Measurements from ENCODE around the gene DDHD1.
A peak's percentile ranks its signal among the peaks of the same experiment; 100 is the strongest.
"Not testable (repeated sequence)": the region's sequence is repeated elsewhere in the genome, so short reads cannot be mapped to it uniquely, and the experiment has no call there.

The DDHD1 gene

DNA sequence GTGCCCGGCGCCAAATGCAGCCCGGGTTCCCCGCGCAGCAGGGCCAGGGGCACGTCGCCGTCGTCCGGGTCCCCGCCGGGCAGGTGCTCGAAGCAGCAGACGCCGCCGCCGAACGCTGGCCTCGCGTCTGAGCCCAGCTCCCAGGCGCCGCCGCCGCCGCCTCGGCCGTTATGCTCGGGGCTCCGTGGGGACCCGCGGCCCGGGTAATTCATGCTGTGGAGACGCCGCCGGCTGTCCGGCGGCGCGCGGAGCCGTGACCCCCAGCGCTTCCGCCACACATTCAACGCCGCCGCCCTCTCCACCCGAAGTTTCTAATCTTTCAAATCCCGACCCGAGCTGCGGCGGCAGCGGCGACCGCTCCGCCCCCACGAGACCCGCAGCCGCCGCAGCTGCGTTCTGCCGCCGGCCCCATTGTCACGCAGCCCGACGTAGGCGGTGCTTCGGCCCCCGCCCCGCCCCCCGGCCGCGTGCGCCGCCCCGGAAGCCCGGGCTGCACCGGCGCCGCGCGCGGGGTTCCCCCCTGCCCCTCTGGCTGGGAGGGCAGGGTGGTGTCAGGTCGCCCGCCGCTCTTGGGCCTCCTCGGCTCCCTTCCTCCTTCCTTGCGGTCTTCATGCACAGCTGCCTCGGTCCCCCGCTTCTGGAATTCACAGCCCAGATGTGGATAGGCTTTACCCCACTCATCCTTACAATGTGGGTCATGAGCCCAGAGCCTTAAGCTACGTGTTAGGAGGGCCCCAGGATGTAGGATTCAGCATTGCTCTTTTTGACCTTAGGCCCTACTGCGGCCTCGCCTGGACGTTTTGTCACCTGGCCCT is at the start of gene DDHD1:
Gene DDHD1, minus strand, starts transcription at position 437 of the 815 bp plus-strand sequence. Its CDS starts 225 bp downstream, at position 212.
- DNase-seq = peak; percentile 90

DNA sequence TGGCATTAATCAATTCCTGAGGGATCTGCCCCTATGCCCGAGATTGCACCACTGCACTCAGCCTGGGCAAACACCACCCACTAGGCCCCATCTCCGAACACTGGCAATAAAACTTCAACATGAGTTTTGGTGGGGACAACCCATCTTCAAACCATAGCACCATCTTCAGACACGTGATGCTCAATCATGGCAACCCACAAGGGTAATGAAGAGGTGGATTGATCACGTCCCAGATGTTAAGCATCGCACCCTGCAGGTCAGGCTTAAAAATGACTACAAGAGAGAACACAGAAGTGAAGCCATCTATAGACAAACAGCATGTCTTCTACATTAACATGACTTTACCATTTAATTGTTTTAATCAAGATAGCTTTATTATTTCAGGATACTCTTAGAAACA is 42.8 kb upstream of the DDHD1 start:
- no peak for DNase-seq

DNA sequence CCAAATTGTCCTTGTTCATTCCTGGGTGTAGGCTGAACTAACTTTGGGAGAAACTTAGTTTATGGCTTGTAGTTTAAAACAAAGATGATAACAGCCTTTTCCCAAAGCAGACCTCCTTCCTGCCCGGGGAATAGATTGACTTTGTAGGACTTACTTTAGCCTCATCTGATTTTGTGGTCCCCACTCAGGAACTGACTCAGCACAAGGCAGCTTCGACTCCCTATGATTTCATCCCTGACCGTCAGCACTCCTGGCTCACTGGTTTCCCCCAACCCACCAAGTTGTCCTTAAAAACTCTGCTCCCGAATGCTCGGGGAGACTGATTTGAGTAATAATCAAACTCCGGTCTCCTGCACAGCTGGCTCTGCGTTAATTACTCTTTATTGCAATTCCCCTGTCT is 40.1 kb upstream of the DDHD1 start:
- no peak for DNase-seq

DNA sequence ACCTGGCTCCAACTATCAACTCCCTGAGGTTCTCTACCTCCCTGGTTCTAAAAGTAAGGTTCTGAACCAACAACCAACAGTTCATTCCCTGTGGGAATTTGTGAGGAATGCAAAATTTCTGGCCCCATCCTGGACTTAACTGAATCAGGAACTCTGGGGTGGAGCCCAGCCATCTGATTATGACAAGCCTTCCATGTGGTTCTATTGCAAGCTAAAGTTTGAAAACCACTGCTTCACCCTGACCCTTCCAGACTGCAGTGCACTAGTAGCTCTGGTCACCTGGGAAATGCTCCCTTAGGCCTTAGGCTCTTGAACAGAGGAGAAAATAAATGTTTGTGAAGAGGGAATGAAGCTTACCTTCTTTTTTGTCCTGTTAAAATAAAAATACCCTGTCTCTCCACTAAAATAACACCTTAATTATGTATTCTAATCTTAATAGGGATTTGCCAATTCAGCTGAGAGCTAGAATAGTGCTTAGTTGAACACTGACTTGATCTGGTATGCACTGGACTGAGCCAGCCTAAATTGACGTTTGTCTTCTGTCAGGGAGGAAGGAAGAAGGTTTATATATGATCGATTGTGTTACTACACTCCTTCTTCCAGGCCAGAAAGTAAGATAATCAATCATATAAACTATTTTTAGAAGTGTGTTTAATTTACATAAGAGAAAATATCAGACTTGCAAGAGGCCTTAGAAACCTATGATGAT is 39.1 kb upstream of the DDHD1 start:
- DNase-seq = no peak

DNA sequence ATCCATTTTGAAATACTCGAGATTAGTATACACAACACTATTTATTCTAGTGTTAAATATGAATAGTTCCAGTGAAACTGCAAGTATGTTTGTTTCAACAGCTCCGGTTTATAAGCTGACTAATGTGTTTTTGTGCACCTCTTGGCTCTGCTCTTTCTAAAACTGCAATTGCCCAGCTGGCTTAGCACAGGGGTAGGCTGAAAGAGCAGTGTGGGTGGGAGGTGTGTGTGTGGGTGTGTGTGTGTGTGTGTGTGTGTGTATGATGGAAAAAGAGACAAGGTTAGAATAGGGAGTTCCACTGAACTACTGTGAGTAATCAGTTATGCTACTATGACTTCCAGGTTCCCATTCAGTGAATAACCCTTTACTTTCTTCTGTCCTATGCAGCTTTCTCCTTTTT is 37.8 kb upstream of the DDHD1 start:
- peak; percentile 74 for DNase-seq

DNA sequence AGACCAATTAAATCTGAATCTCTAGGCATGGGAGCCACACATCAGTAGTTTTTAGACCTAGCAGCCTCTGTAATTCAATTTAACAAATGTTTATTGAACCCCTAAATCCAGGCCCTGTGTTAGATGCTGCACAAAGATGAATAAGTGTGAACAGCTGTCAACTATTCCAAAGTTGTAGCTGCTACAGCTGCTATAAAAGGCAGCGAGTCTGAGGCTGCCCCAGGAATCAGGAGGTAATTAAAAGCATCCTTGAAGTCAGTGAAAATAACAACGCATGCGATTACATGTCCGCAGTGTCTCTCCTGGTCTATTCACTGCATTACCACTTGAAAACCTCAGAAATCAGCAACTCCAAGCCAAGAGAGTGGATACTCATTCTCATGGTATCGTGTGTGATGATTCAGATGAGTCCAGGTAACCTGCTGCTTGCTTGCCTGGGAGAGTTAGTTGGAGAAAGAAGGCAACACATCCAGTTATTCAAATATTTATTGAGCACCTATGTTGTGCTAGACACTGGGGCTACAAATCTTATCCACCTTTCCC is 34.9 kb upstream of the DDHD1 start:
- no peak for DNase-seq

DNA sequence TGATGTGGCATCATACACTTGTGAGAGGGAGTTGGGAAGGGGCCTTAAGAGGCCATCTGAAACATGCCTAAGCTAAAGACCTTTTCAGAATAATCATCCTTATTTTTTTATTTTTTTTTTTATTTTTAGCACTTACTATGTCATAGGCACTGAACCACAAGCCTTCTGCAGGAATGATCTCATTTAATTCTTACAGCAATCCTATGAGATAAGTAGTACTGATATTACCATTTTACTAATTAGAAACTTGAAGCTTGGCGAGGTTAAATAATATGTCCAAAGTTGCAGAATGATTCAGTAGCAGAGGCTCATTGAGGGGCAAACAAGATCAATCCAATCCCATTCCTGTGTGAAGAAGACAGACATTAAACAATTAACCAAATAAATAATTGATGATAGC is 33.4 kb upstream of the DDHD1 start:
- DNase-seq = no peak

DNA sequence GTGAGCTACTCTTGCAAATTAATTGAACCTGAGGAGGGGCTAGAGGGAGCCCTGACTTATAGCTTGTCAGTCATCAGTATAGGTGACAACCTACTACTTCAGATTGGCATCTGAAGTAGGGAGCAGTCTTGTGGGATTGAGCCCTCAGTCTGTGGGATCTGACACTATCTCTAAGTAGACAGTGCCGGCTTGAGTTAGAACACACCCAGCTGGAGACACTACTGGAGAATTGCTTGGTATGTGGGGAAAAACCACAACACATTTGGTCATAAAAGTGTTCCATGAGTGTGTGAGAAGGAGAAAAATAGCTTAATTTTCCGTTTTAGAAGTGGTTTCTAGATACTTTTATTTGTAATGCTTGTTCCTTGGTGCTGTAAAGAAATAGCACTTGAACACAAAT is 30.5 kb upstream of the DDHD1 start:
- DNase-seq = no peak

DNA sequence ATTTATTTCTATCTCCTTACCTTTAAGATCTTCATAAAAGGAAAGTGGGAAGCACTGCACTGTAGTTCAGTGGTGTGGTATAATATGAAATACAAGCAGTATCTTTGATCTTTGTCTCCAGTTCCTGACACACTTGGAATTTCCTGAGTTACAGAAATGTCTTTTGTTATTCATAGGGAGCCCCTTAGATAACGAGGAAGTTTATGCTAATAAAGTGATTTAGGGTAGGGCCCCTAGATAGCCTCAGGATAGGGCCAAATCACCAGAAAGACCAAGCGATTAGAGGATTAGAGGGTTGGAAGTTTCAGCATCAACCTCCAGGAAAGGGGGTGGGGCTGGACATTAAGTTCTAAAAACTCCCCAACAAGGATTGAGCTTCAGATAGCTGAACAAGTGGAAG is 29.9 kb upstream of the DDHD1 start:
- DNase-seq = no peak

DNA sequence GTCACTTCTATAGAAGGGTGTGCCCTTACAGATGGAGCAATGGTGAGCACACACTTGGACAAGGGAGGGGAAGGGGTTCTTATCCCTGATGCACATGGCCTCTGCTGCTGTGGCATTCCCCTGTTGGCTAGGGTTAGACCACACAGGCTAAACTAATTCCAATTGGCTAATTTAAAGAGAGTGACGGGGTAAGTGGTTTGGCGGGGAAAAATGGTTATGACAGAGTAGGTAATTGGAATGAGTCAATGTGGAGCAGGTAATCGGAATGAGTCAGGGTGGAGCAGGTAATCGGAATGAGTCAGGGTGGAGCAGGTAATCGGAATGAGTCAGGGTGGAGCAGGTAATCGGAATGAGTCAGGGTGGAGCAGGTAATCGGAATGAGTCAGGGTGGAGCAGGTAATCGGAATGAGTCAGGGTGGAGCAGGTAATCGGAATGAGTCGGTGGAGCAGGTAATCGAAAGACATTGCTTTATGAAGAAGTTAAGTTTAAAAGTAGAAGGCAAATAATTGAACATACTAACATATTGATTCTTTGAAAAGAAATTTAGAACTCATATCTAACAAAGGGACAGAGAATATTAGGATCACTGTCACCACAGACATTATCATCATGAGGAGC is 28.4 kb upstream of the DDHD1 start:
- peak; percentile 70 for DNase-seq

DNA sequence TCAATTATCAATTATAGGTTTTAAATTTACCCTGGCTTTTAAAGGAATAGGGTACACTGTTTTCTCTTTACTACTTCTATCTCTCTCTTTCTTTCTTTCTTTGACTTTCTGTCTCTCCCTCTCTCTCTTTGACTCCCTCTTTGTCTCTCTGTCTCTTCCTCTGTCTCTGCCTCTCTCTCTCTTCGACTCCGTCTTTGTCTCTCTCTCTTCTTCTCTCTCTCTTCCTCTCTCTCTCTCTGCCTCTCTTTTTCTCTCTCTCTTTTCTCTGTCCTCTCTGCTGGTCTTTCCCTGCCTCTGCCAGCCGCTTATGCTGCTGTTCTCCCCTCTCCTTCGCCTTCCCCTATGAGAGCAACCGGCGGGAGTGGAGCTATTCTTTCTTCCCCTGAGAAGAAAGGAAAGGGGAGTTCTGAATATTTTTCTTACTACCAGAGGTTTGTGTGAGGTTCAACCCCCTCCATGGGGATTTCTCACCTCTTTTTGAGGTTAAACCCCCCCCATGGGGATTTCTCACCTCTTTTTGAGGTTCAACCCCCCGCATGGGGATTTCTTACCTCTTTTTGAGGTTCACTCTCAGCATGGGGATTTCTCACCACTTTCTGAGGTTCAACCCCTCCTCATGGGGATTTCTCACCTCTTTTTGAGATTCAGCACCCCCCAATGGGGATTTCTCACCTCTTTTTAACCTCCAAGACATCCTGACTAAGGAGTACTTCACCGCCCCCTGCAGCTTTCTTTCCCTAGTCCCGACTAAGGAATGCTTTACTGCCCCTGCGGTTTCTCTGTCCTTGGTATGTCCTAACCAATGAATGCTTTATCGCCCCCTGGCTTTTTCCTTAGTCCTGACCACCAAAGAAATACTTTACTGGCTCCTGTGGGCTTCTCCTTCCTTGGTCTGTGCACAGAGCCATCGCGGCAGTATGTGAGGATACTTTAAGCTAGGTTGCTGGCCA is 27.4 kb upstream of the DDHD1 start:
- peak; percentile 57 for DNase-seq

DNA sequence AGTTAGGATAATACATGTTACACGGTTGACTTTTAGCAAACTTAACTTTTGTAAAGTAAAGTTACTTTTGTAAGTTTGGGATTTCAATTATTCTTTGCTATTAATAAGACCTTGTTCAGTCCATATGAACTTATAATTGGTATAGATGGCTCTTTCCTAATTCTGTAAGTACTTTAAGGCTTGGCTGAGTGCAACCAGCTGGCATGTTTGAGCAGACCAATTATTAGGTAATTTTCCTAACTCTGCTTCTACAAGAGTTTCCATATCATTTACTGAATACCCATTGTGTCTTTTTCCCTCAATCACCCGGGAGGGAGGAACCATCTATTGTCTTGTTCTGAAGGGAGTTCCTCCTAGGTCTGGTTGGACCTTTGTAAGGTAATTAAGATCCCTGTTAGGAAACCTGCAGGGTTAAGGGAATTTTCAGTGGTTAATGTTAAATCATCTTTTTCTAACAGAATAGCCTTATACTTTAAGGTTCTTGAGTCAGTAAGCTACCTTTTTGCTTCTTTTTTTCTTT is 26.4 kb upstream of the DDHD1 start:
- not testable (repeated sequence) for DNase-seq

DNA sequence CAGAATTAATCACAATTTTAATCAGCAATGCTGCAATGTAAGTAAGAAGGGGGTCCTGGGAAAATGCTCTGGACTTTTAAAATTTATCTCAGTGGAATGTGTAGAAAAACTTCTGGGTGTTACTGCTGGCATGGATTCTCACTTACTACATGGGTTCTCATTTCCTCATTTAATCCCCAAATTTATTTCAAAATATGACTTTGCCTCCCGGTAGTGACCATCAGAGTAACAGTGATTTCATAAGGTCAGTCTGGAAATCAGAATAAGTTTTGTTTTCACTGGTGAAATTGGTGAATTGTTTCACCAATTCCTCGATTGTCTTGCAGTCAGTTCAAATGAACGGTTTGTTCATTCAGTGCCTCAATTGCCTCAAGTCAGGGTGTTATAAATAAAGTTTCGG is 22.3 kb upstream of the DDHD1 start:
- DNase-seq = no peak

DNA sequence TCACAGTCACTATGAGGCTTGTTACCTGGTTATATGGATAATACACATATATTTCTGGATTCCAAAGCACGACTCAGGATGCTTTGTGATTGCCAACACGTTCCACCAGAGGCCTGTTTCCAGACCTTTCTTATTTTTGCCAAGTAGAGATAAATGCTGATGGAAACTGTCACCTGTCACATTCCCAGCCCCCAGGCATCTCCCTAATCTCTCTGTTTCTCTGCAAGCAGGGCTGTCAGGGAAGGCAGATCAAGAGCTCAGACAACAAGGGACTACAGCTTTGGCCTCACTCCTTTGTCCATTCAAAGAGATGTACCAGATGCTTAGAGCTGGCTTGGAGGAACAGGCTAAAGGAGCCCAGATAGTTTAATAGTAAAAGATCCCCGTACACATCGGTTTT is 21.8 kb upstream of the DDHD1 start:
- DNase-seq = no peak

DNA sequence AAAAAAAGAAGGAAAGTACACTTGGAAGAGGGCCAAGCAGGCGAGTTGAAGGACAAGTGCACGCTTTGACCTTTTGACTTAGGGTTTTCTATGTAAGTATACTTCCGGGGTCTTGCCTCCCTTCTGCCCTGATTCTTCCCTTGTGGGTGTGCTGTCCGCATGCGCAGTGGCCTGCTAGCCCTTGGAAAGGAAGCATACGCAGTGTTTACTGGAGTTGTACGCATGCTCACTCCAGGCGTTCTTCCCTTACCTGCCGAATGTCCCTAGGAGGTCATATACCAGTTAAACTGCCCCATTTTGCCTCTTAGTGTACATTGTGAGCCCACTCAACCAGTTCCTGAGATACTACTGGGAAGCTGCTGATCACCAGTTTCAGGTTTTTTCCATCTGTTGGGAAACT is 15.7 kb upstream of the DDHD1 start:
- no peak for DNase-seq

DNA sequence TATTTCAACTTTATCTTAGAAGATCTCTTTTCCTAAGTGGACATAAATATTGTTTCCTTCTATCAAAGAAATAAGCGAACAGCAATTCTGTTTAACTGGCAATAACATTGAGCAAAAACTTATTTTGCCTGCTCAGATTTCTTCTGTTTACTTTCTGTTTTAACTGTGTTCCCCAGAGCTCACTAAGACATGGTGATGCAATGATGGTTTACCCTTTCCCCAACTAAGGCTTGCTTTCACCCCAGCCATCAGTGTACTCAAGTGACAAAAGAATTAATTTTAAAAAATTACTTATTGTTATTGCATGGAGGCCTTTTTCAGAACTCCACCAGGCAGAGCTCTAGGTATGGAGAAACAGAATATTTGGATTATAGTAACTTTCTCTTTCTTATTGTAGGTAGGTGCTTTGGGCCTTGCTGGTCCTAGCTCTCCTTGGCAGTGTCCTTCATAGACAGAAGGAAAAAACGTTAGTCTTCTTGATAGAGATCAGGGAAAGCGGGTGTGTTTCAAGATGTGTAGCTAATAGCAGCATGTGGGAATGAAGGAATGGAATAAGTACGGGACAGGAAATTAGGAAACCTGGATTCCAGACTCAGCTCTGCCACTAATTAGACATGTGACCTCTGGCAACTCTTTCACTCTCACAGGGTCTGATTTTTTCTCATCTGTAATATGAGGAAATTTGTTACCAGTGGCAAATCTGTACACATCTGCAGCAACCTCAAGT is 14.6 kb upstream of the DDHD1 start:
- no peak for DNase-seq

DNA sequence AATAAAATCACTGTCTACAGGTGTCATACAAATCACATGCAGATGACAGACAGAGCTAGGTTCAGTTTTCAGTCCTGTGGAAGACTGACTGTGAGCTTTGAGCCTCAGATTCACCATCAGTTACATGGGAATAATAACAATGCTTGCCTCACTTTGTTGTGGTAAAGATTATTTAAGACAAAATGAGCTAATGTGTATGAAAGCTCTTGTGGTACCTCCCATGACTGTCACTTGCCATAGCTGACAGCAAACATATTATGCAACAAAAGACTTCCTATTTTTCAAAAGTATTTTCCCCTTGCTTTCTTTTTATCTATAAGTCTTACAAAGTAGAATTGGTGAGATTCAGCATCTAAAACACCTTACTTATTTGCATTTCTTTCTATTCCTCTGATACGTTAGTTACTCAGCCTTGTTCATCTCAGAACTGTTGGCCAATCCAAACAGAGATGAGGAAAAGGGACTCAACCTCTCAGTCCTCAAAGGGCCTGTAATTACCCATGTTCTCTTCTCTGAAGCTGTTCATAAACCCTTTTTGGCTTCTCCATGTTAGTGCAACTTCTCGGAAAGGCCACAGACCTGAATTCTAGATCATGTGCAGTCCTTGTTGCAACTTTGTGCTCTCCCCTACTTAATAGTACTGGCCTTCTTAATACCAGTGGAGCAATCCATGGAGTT is 8.8 kb upstream of the DDHD1 start:
- DNase-seq = no peak

DNA sequence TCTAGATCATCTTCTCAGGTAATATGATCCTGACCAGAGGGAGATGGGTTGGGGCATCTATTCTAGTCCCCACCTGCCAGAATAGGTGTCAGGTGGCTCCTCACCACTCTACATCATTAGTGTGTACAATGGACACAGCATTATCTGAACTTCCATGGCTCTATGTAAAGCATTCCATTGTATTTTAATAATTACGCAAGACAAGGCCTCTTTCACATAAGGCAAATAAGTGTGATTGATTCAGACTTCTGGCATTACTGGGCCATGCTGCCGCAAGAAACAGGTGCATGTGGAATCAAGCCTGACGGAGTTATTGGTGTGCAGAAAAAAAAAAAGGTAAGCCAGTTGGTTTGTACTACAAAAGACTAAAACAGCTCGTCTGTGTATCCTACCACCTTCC is 3.1 kb upstream of the DDHD1 start:
- DNase-seq = no peak

DNA sequence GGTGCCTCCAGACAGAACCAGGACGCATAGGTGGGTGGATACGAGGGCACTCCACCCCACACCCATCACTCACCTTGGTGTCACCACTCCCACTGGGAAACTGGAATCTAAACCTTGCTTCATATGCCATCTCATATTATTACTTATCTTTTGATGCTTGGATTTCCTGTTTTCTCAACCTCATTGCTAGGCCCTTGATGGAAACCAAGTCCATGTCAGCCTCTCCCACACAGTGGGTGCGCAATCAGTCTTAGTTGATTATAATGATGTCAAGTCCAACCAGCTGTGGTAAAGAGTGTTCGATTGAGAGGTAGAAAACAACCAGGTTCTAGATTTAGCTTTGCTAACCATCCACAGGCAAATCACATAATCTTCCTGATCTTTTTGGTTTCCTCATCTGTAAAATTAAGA is 584 bp upstream of the DDHD1 start:
- peak; percentile 45 for DNase-seq

DNA sequence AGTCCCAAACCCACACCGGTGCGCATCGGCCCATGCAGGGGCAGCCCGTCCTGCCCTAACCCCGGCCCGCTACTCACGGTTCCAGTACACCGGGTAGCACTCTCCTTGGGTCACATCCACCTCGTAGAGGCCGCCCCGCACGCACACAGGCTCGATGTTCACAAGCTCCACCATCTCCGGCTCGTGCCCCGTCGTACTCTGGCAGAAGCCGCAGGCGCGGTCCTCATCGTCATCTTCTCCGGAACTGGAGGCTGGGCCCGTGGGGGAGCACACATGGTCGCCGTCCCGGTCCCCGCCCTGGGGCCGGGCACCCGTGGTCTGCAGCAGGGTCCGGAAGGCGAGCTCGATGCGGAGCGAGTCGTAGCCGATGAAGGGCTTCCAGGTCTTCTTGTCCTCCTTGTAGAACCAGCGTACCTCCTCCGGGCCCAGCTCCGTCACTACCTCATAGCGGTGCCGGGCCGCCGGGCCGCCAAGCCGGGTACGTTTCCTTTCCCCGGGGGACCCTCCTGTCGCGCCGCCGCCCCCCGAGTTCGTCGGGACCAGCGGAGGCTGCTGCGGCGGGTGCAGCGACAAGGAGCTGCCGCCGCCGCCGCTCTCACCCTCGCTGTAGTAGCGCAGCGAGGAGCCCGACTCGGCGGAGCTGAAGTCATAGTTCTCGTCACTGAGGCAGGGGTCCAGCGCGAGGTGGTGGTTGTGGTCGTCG is 788 bp downstream of the DDHD1 start:
- peak; percentile 76 for DNase-seq

Measured in activated CD4-positive, alpha-beta T cell treated with anti-CD3 and anti-CD28 coated beads, Interleukin-10, Interleukin-2, amounts not matched to agents 100 ng/mL and 50 ng/mL, durations not matched to agents 16 hours and 8 hours (primary cell).